MM.1S (cell line): ENCODE data around the gene WNT8B.

Source experiments
- EZH2 ChIP-seq: fragments of 300-600 bp; sonication (generic); optimal IDR thresholded peaks from 2 replicates; pipeline ENCODE3; 2017; ENCODE audit warnings: low read depth, mild to moderate bottlenecking, antibody characterized with exemption, low read length, mixed read lengths
- EZH2phosphoT487 ChIP-seq: fragments of 300-600 bp; sonication (generic); IDR thresholded peaks from 2 replicates; pipeline ENCODE4 v1.6.1; 2018; ENCODE audit warnings: antibody characterized with exemption, low read length
- TF ChIP-seq, protein P1 (sequence below): fragments of 300-600 bp; sonication (generic); IDR thresholded peaks from 2 replicates; pipeline ENCODE4 v1.5.1; 2016; ENCODE audit warnings: antibody characterized with exemption, low read length, mixed read lengths

DNA sequence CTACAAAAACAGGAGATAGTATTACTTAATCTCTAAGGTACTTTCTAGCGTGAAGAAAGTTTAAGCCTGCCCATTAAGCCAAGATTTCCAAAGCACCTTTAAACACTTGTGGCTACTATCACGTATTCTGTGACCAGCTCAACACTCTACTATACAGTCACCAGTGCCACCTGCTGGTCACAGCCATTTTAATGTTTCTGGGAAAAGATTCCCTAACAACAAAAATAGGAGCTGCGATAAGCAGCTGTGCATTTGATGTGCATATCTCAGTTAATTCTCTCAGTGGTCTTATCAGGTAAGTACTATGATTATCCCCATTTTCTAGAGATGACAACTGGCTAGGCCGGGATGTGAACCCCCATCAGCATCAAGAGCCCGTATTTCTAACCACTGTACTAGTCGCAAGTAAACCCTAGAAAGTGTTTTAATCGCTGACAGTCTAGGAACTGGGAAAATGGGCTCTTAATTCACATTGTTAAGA, 56.0 kb downstream of the WNT8B start:
- TF ChIP-seq, protein P1, sequence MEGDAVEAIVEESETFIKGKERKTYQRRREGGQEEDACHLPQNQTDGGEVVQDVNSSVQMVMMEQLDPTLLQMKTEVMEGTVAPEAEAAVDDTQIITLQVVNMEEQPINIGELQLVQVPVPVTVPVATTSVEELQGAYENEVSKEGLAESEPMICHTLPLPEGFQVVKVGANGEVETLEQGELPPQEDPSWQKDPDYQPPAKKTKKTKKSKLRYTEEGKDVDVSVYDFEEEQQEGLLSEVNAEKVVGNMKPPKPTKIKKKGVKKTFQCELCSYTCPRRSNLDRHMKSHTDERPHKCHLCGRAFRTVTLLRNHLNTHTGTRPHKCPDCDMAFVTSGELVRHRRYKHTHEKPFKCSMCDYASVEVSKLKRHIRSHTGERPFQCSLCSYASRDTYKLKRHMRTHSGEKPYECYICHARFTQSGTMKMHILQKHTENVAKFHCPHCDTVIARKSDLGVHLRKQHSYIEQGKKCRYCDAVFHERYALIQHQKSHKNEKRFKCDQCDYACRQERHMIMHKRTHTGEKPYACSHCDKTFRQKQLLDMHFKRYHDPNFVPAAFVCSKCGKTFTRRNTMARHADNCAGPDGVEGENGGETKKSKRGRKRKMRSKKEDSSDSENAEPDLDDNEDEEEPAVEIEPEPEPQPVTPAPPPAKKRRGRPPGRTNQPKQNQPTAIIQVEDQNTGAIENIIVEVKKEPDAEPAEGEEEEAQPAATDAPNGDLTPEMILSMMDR = peak; percentile 78
- no peak for TF ChIP-seq EZH2
- no peak for TF ChIP-seq EZH2phosphoT487
